WTC11 (cell line): ENCODE data around the gene TMEM143. TPM values are rescaled to one million over a fixed set of nuclear protein-coding genes. Genes with fewer than 3 reads are reported as not detected.
A peak's percentile ranks its signal among the peaks of the same experiment; 100 is the strongest.

Source experiments
- ATAC-seq: fragments of 200-7000 bp; cut with Tn5 transposase; 2 replicates; pipeline ENCODE4 v1.10.0; 2021; ENCODE audit warnings: mild to moderate bottlenecking, moderate library complexity
- CTCF ChIA-PET: fragments of 300-600 bp; sonication (Branson Sonifier 250); formaldehyde crosslinking; loops from one replicate; lab custom pipeline; 2021; ENCODE audit warnings: antibody characterized with exemption; lab: Charles Lee
- POLR2A ChIA-PET: fragments of 350-600 bp; sonication (Branson Sonifier 250); formaldehyde crosslinking; loops from one replicate; lab custom pipeline; 2021; ENCODE audit warnings: antibody characterized with exemption; lab: Charles Lee
- DNase-seq: peaks from one replicate; pipeline ENCODE4 v3.0.0; 2021; ENCODE audit warnings: low spot score
- H3K27ac Mint-ChIP-seq: 2 replicates; pipeline ENCODE4 v1.8.0; 2021; ENCODE audit warnings: mixed read lengths
- H3K27me3 Mint-ChIP-seq: 2 replicates; pipeline ENCODE4 v1.8.0; 2021; ENCODE audit warnings: low read depth, mild to moderate bottlenecking, moderate library complexity, mixed read lengths
- H3K36me3 Mint-ChIP-seq: 2 replicates; pipeline ENCODE4 v1.8.0; 2021; ENCODE audit warnings: mixed read lengths
- H3K4me1 Mint-ChIP-seq: 2 replicates; pipeline ENCODE4 v1.8.0; 2022; ENCODE audit warnings: mixed read lengths
- H3K4me3 Mint-ChIP-seq: 2 replicates; pipeline ENCODE4 v1.8.0; 2021; ENCODE audit warnings: mild to moderate bottlenecking, moderate library complexity, mixed read lengths
- H3K9me3 Mint-ChIP-seq: 2 replicates; pipeline ENCODE4 v1.8.0; 2021; ENCODE audit warnings: mixed read lengths
- CBFB ChIP-seq: sonication (generic); formaldehyde crosslinking; IDR thresholded peaks from 2 replicates; pipeline ENCODE4 v1.8.1; 2022; ENCODE audit warnings: mild to moderate bottlenecking, low read depth, missing genetic modification reagents
- EMX1 ChIP-seq: fragments of 250-450 bp; sonication (Bioruptor Pico); IDR thresholded peaks from 2 replicates; pipeline ENCODE4 v1.8.0; 2021; ENCODE audit warnings: mild to moderate bottlenecking
- ETV6 ChIP-seq: sonication (generic); formaldehyde crosslinking; IDR thresholded peaks from 2 replicates; pipeline ENCODE4 v1.8.1; 2022; ENCODE audit warnings: mild to moderate bottlenecking, missing genetic modification reagents
- FOXJ3 ChIP-seq: sonication (generic); formaldehyde crosslinking; IDR thresholded peaks from 2 replicates; pipeline ENCODE4 v1.9.0; 2021; ENCODE audit warnings: missing genetic modification reagents, mild to moderate bottlenecking, borderline replicate concordance
- FOXP4 ChIP-seq: sonication (generic); formaldehyde crosslinking; IDR thresholded peaks from 2 replicates; pipeline ENCODE4 v1.8.0; 2022; ENCODE audit warnings: mild to moderate bottlenecking, missing genetic modification reagents
- GABPB1 ChIP-seq: sonication (generic); formaldehyde crosslinking; IDR thresholded peaks from 2 replicates; pipeline ENCODE4 v1.8.1; 2023; ENCODE audit warnings: mild to moderate bottlenecking, missing genetic modification reagents
- JAZF1 ChIP-seq: fragments of 250-450 bp; sonication (Bioruptor Pico); IDR thresholded peaks from 2 replicates; pipeline ENCODE4 v1.9.0; 2021; ENCODE audit warnings: moderate library complexity, mild to moderate bottlenecking, inconsistent platforms
- KAT7 ChIP-seq: sonication (generic); formaldehyde crosslinking; IDR thresholded peaks from 2 replicates; pipeline ENCODE4 v1.8.1; 2023; ENCODE audit warnings: missing genetic modification reagents, mild to moderate bottlenecking, borderline replicate concordance
- NFATC4 ChIP-seq: fragments of 250-450 bp; sonication (Bioruptor Pico); IDR thresholded peaks from 2 replicates; pipeline ENCODE4 v1.9.0; 2021; ENCODE audit warnings: mild to moderate bottlenecking
- NR1H2 ChIP-seq: sonication (generic); formaldehyde crosslinking; IDR thresholded peaks from 2 replicates; pipeline ENCODE4 v1.9.0; 2021; ENCODE audit warnings: mild to moderate bottlenecking, moderate library complexity, missing genetic modification reagents
- RELA ChIP-seq: sonication (generic); formaldehyde crosslinking; IDR thresholded peaks from 2 replicates; pipeline ENCODE4 v1.8.1; 2022; ENCODE audit warnings: missing genetic modification reagents, mild to moderate bottlenecking, borderline replicate concordance
- TEAD4 ChIP-seq: sonication (generic); formaldehyde crosslinking; IDR thresholded peaks from 2 replicates; pipeline ENCODE4 v1.8.0; 2022; ENCODE audit warnings: mild to moderate bottlenecking, missing genetic modification reagents
- USF2 ChIP-seq: sonication (generic); formaldehyde crosslinking; IDR thresholded peaks from 2 replicates; pipeline ENCODE4 v1.8.1; 2023; ENCODE audit warnings: mild to moderate bottlenecking, missing genetic modification reagents, moderate library complexity
- ZBTB21 ChIP-seq: sonication (generic); formaldehyde crosslinking; IDR thresholded peaks from 2 replicates; pipeline ENCODE4 v1.8.1; 2023; ENCODE audit warnings: mild to moderate bottlenecking, missing genetic modification reagents, borderline replicate concordance
- ZBTB43 ChIP-seq: sonication (generic); formaldehyde crosslinking; IDR thresholded peaks from 2 replicates; pipeline ENCODE4 v1.8.1; 2023; ENCODE audit warnings: mild to moderate bottlenecking, missing genetic modification reagents
- total RNA-seq: library from RNA; stranded (reverse); gene quantifications from 3 replicates; pipeline ENCODE4 v1.2.3, GENCODE V29; 2021
- TF ChIP-seq, protein P1 (sequence below): sonication (generic); formaldehyde crosslinking; IDR thresholded peaks from 2 replicates; pipeline ENCODE4 v1.8.0; 2022; ENCODE audit warnings: mild to moderate bottlenecking, missing genetic modification reagents
- TF ChIP-seq, protein P2 (sequence below): fragments of 250-450 bp; sonication (Bioruptor Pico); IDR thresholded peaks from 2 replicates; pipeline ENCODE4 v1.9.0; 2021; ENCODE audit warnings: mild to moderate bottlenecking, borderline replicate concordance
- TF ChIP-seq, protein P3 (sequence below): sonication (generic); formaldehyde crosslinking; IDR thresholded peaks from 2 replicates; pipeline ENCODE4 v1.8.0; 2023; ENCODE audit warnings: mild to moderate bottlenecking, missing genetic modification reagents

TMEM143 gene
- total RNA-seq, 1 experiment from 2014 or later = 20.2 TPM

GRCh38 chr19:48287748-48288147 lies 76.0 kb downstream of the TMEM143 start:
- no peak overlapping the region for H3K4me3 Mint-ChIP-seq
- POLR2A ChIA-PET = no interaction called here

More at GRCh38 chr19:48287748-48288147, 76.0 kb downstream of the TMEM143 start:
- H3K4me1 Mint-ChIP-seq = peaks cover 12% of the 10 kb centered on the region
- ATAC-seq = no peak
- H3K27ac Mint-ChIP-seq = 0 out of 2 replicates have a peak overlapping the region, but pooled peaks have one; percentile 78
- CTCF ChIA-PET = interaction anchor here (0.9 to 1.9 kb wide), 2 partner anchors 16 to 53 kb away, joined by 3 to 6 read pairs; no protein-coding TSS in a partner anchor
- no peak for TF ChIP-seq GABPB1 (CRISPR knock-in tag)
- TF ChIP-seq, protein P1, sequence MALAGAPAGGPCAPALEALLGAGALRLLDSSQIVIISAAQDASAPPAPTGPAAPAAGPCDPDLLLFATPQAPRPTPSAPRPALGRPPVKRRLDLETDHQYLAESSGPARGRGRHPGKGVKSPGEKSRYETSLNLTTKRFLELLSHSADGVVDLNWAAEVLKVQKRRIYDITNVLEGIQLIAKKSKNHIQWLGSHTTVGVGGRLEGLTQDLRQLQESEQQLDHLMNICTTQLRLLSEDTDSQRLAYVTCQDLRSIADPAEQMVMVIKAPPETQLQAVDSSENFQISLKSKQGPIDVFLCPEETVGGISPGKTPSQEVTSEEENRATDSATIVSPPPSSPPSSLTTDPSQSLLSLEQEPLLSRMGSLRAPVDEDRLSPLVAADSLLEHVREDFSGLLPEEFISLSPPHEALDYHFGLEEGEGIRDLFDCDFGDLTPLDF (CRISPR knock-in tag) = no peak
- no peak for TF ChIP-seq NFATC4 (CRISPR knock-in tag)
- TF ChIP-seq CBFB (CRISPR knock-in tag) = no peak
- no peak for TF ChIP-seq NR1H2 (CRISPR knock-in tag)
- no peak for TF ChIP-seq FOXJ3
- TF ChIP-seq ETV6 (CRISPR knock-in tag) = no peak
- TF ChIP-seq, protein P2, sequence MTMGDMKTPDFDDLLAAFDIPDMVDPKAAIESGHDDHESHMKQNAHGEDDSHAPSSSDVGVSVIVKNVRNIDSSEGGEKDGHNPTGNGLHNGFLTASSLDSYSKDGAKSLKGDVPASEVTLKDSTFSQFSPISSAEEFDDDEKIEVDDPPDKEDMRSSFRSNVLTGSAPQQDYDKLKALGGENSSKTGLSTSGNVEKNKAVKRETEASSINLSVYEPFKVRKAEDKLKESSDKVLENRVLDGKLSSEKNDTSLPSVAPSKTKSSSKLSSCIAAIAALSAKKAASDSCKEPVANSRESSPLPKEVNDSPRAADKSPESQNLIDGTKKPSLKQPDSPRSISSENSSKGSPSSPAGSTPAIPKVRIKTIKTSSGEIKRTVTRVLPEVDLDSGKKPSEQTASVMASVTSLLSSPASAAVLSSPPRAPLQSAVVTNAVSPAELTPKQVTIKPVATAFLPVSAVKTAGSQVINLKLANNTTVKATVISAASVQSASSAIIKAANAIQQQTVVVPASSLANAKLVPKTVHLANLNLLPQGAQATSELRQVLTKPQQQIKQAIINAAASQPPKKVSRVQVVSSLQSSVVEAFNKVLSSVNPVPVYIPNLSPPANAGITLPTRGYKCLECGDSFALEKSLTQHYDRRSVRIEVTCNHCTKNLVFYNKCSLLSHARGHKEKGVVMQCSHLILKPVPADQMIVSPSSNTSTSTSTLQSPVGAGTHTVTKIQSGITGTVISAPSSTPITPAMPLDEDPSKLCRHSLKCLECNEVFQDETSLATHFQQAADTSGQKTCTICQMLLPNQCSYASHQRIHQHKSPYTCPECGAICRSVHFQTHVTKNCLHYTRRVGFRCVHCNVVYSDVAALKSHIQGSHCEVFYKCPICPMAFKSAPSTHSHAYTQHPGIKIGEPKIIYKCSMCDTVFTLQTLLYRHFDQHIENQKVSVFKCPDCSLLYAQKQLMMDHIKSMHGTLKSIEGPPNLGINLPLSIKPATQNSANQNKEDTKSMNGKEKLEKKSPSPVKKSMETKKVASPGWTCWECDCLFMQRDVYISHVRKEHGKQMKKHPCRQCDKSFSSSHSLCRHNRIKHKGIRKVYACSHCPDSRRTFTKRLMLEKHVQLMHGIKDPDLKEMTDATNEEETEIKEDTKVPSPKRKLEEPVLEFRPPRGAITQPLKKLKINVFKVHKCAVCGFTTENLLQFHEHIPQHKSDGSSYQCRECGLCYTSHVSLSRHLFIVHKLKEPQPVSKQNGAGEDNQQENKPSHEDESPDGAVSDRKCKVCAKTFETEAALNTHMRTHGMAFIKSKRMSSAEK = no peak
- TF ChIP-seq RELA (CRISPR knock-in tag) = no peak
- no peak for TF ChIP-seq ZBTB43 (CRISPR knock-in tag)
- no peak for TF ChIP-seq JAZF1 (CRISPR knock-in tag)
- no peak for TF ChIP-seq KAT7 (CRISPR knock-in tag)
- no peak for TF ChIP-seq FOXP4 (CRISPR knock-in tag)
- TF ChIP-seq EMX1 (CRISPR knock-in tag) = no peak
- TF ChIP-seq USF2 (CRISPR knock-in tag) = no peak
- TF ChIP-seq ZBTB21 (CRISPR knock-in tag) = no peak
- TF ChIP-seq, protein P3, sequence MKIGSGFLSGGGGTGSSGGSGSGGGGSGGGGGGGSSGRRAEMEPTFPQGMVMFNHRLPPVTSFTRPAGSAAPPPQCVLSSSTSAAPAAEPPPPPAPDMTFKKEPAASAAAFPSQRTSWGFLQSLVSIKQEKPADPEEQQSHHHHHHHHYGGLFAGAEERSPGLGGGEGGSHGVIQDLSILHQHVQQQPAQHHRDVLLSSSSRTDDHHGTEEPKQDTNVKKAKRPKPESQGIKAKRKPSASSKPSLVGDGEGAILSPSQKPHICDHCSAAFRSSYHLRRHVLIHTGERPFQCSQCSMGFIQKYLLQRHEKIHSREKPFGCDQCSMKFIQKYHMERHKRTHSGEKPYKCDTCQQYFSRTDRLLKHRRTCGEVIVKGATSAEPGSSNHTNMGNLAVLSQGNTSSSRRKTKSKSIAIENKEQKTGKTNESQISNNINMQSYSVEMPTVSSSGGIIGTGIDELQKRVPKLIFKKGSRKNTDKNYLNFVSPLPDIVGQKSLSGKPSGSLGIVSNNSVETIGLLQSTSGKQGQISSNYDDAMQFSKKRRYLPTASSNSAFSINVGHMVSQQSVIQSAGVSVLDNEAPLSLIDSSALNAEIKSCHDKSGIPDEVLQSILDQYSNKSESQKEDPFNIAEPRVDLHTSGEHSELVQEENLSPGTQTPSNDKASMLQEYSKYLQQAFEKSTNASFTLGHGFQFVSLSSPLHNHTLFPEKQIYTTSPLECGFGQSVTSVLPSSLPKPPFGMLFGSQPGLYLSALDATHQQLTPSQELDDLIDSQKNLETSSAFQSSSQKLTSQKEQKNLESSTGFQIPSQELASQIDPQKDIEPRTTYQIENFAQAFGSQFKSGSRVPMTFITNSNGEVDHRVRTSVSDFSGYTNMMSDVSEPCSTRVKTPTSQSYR (CRISPR knock-in tag) = no peak
- TF ChIP-seq TEAD4 (CRISPR knock-in tag) = no peak
- no peaks in the 10 kb centered on the region for H3K27me3 Mint-ChIP-seq
- peaks cover 54% of the 10 kb centered on the region for H3K36me3 Mint-ChIP-seq
- peaks cover 14% of the 10 kb centered on the region for H3K9me3 Mint-ChIP-seq
- no peak for DNase-seq
